ENCODE measurements around the gene FOXP1.

FOXP1 gene

DNA sequence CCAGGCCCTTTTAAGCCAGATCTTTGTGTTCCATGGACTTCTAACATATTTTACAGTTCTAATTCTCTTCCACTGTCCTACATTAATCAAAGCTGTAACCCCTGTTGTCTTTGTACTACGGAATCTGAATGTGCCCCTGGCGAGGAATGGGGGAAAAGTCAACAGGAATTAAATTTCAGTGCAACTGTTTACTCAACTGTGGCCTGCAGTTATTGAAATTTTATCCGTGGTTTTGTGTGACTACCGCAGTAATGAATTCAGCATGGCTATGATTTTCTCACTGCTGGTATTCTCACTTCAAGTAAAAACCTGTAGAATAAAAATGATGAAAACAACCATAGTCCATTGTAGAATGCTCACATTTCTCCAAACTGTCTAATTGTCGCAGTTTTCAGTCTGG lies 388.0 kb downstream of the FOXP1 start:
- DNase-seq = no peak

DNA sequence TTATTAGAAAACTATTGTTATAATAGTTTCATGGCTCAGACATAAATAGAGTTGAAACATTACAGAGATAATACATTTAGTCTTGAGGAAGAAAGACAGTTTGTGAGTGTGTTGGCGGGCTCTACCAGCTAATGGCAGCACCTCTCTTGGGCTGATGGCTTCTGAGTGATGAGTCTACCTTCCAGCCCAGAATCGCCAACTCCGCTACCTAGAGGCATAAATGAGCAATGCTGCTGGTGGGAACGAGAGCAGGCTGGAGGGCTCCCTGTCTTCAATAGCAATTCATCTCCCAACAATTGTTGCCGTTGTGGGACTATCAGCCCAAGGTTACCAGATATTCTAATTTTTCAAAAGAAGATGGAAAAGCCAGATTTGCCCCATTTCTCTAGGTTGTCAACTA lies 388.7 kb downstream of the FOXP1 start:
- no peak for DNase-seq

DNA sequence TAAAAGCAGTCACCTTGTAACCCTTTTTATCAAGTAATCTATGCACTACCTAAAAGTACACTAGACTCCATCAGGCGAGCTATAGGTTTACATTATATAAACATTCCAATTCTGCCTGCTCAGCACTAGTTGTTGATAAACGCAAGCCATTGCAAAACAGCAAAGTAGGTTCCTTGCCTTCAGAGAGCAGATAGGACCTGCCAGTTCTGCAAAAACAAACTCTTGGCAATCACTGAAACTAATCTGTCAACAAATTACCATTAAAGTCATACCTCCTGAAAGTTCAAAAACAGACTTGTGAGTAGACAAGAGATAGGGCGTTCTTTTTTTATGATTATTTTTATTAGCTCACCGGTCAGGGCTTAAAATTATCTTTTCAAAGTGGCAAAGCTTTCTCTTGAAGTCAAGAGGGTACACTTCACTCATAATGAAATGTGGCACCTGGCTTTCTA lies 392.5 kb downstream of the FOXP1 start:
- no peak for DNase-seq

DNA sequence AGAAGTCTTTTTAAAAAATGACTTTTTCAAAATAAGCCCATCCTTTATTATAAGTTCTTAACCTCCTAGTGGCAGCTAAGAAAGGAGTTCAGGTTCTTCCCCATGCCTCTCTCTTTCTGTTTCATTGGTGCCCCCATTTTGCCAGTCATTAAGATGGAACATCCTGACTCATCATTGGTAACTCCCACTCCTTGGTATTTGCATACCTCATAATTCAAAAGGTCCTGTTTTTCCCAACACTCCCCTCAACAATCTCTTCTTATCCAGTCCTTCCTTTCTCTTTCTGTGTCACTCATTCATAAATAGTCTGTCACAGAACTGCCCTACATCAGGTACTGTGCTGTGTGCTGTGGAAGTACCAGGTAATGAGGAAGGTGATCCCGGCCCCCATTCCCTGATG lies 394.0 kb downstream of the FOXP1 start:
- no peak for DNase-seq

DNA sequence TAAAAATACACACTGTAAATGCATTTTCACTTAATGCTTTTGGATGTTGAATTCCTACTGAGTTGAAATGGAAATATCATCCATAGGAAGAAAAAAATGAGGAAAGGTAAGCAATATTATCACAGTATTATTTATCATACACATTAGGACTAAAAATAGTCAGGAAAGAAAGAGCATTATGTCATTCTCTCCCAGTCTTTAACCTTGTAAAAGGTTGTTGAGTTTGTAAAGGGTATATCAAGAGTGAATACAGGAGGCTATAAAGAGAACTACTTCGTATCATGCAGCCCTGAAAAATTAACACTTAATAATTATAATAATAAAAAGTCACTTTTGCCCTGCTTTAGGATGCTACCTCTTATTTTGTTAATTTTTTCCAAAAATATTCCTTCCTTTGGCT lies 395.8 kb downstream of the FOXP1 start:
- no peak for DNase-seq

DNA sequence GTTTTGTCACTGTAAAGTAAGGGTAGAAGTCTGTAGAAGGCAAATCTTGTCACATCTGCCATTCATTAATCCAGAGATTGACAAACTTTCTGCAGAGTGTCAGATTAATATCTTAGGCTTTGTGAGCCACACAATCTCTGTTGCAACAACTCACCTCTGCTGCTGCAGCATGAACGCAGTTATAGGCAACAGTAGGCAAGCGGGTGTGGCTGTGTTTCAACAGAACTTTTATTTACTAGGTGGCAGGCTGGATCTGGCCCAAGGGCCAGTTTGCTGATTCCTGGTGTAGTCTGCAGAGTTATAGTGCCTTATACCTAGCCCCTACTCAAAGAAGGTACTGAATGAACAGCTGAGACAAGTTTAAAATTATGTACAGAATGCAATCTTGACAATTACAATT lies 396.7 kb downstream of the FOXP1 start:
- no peak for DNase-seq

DNA sequence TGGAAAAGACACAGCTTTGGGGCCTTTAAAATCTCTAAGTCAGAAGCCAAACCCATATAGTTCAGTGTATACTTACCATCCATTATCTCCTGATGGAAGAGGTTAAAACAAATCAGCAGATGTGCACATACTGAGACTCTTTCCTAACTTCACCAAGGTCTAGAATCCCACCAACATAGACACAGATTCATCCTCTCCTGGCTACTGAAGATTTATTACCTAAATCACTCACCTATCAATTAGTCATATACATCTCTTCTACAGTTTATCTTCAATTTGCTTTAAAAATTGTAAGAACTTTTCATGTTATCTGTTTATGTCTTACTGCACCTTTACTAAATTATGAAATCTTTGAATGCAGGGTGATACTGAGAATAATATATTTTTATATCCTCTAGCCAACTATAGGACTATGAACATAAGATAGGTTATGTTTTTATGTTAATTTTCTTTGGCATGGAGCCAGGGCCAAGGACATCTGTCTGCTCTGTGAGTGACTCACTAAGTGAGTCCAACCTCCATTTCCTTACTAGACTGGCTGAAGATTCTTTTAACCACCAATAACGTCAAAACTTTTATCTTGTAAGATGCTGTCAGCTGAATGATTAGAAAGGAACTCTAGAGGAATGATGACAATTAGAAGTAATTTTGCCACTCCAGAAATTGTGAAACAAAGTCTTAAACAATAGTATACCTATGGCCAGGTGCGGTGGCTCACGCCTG lies 397.6 kb downstream of the FOXP1 start:
- peak; percentile 39 for DNase-seq

DNA sequence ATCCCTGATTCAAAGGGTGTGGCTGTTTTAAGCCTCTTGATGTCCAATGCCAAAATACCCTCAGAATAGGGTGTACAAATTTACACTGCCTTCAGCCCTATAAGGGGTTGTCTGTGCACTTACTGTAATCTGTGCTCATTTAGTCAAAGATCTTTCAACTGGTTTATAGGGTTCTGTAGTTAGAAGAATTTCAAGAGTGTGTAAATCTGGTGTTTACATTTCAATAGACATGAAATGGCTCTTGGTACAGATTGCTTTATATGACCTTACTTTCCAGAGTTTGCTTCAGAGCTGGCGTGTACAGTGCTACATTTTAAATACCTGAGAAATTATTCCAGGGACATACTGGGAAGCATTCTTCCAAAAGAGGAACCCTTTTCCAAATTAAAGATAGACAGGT lies 399.3 kb downstream of the FOXP1 start:
- DNase-seq = no peak

DNA sequence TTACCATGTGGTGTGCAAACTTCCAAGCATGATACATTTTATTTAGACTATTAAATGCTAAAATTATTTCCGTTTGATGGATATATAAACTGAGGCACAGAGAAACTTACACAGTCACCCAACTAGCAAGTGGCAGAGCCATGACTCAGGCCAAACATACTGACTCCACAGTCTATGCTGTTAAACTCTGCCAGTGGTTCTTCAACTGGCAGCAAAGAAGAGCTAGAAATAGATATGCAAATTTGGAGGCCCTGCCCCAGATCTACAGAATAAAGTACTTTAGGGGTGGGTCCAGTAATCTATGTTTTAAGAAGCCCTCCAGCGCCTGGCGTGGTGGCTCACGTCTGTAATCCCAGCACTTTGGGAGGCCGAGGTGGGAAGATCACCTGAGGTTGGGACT lies 400.0 kb downstream of the FOXP1 start:
- no peak for DNase-seq

DNA sequence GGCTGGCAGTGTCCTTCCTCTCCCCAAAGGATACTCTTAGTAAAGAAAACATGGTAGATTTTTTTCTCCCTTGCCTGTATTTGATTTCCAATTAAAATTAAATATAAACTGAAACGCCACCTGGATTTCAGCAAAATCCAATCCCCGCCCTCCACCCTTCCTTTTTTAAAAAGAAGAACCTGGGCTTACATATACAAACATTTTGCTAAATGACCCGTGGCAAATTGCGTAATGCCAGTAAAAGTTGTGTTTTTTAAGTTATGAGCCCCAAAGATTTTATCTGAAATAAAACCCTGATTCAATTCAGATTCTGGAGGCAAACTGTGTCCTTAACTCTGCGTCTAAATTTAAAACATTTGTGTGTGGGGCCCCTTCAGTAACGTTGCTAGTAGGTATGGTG lies 403.0 kb downstream of the FOXP1 start:
- DNase-seq = peak; percentile 8

DNA sequence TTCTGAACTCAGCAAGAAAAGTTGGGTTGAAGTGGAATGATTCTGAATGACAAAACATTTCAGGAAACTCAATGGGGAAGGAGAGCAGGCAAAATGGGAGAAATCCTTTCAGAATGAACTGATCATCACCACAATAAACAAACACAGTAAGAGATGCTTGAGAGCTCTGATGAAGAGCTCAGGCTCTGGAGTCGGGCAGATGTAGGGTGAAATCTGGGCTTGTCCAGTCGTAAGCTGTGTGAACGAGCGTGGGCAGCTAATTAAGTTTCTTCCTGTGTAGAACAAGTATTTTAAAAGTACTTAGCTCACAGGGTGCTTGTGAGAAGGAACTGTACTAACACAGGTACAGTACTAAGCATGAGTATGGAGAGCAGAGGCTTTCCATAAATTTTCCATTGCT lies 406.2 kb downstream of the FOXP1 start:
- no peak for DNase-seq

DNA sequence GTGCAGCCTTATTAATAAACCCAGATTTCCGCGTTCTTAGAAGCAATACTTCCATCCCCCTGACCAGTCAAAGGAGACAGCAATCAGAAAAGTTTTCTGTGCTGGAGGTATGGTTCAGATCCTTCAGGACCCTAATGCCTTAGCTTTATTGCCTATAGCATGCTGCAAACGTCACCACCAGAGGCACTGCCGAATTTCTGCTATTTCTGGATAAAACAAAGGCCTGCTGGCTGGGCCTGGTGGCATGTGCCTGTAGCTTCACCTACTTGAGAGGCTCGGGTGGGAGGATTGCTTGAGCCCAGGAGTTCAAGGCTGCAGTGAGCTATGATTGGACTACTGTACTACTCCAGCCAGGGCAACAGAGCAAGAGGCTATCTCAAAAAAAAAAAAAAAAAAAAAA lies 407.2 kb downstream of the FOXP1 start:
- DNase-seq = no peak

DNA sequence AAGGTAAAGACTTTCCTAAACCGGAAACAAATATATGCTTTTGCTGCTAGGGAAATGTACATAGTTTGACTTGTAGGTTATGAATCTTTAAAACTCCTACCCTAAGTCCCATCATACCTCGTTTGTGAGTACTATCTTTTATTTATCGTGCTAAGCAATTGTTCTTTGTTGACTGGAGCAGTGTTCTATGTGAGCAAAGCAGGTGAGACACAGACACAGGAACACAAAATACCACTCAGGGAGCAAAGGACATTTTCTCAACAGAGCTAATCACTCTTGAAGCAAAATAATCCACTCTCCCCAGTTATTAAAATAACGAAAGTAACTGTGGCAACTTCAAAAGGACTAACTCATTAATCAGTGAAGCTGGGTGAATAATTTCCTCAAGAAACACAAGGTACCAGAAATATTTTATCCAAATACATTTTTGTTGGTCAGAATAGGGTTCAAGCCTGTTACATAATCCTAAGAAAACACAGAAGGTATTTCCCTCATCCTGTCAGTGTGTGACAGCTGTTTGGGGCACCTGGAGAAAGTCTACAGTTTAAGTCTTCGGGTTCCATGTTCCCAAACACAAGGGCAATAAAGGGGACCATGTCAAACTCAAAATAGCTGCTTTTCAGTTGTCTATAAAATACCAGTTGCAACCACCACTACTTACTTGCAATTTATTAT lies 407.7 kb downstream of the FOXP1 start:
- no peak for DNase-seq

DNA sequence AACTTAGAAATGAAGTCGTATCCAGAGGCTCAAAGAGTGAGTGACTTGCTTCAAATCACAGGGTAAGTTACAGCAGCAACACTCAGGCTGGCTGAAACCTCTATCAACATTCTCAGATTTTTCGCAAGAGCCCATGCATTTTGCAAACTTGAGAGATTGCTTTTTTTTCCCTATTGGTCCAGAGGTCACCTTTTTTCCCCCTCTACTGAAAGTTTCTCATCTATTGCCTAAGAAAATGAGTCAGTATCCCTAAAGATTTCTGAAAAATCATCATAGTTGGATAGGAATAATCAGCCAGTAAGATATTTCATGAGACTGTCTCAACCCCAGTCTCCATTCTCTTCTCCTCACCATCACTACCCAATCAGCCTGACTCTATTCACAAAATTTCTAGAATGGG lies 410.6 kb downstream of the FOXP1 start:
- no peak for DNase-seq

DNA sequence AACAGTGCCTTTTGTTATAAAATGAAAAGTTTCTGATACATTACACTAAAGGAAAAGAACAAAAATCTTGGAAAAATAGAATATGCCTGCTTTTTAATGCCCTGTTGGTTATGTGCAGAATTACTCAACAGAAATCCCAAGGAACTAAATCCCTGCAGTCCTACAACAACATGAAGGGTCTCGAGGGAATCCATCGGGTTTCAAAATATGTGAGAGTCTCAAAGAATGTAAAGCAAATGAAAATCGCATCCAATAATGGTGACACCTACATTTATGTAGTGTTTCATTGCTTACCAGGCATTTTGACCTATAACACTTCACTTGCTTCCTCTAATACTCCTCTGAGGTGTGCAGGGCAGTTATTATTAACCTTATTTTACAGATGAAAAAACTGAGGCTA lies 411.3 kb downstream of the FOXP1 start:
- no peak for DNase-seq

DNA sequence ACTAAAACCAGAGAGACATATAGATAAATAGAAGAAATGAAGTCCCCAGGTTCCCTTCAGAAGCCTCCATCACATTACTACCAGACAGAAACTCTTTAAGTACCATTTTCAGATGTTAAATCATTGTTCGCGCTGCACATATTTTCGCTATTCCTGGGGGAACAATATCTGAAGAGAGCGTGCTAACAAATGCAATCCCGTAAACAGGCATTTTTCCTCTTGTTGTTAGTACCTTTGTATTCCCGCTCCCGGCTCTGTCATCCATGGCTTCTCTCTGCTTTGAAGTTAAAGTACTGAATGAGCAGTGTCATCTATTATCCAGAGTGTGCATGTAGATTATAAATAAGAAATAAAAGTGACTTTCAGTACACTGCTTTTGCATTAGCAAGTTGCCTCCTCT lies 412.3 kb downstream of the FOXP1 start:
- no peak for DNase-seq

DNA sequence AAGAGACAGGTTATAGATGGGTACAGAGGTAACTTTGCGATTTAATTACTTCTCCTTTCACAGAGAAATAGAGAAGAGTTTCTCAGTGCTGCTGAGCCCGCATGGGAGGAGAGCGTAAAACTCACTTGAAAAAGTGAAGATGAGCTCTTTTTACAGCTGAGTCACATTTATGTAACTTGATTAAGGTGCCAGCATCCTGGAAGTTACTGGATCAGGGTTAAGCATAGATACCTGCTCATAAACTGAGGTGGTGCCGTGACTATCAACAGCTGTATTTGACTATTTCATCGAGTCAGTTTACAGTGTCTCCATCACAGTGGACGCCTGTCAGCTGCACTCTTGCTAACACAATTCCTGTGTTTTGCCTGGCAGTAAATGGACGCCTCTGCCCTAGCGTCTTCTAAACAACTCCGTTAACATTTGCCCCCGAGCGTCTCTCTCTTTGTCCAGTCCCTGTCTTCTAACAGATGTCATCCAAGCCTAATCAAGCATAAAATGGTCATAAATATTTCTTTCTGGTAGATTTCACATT lies 414.6 kb downstream of the FOXP1 start:
- DNase-seq = no peak

DNA sequence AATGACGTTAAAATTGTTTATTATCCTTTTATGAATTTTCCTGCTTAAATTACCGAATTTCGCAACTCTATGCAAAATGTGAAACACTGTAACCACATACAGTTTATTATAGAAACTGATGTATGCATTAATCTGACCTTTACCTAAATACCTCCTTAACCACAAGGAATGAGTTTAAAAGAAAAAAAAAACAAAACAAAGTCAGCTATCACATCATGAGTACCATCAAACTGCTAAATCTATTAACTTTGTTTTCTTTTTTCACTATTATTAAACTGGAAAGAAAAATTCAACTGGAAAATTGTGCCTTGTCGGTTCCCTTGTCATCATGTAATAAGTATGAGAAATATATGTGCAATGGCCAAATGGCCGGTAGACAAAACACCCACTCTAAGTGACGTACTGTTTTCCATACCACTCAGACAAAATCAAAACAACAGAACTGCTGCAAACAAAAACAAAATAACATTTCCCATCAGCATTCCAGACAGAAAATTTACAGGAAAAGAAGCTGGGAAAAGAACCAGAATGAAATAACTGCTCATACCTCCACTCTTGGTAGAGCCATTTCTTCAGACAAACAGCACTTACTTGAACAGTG lies 415.3 kb downstream of the FOXP1 start:
- DNase-seq = no peak

DNA sequence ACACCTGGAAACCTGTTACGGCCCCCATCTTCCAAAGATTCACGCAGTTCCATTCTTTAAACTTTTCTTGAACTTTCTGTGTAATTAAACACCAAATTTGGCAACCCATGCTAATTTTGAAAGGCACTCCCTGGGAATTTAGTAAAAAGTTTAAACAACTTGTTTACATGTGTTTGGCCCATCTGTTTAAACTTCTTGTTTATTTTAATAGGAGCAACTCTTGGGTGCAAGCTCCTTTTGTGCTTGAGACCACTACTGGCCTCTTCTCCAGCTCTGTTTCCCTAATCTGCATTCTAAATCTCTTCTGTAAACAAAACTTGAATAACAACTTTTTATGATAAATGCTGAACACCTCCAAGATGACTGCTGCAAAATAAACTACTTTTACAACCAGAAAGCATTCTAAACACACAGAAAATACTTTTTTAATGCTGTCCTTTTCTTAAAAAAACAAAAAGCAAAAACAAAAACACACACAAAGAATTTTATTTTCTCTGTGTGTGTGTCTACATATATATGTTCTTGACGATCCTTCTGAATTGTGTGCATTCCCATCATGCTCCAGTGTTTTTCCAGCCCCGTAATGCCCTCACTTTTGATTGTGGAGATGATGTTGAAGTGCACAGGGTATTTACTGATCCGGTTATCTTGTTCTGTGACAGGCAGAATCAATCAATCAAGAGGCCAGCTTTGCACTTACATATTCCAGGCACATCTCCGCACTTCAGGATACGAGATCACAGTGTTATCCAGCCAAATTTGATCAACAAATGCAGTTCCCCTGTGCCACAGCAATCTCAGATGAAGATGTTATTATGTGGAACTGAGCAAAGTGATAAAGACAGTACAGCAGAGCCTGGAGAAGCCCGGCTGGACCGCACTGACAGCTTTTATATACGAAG lies 416.9 kb downstream of the FOXP1 start:
- no peak for DNase-seq

DNA sequence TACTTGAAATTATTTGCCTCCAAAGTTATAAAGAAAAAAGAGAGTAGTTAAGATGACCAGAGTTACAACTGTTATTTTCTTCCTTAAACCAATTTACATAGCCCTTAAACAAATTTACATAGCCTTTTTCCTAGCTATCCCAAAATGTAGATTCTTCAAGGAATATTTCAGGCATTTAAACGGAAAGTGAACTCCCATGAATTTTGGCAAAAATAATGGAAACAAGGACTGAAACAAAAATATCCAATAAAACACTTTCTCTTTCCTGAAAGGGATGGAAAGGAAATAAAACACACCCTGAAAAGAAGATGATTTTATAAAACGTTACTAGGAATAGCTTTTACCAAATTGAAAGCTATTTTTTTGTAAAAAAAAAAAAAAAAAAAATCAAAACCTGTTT lies 418.6 kb downstream of the FOXP1 start:
- DNase-seq = no peak

DNA sequence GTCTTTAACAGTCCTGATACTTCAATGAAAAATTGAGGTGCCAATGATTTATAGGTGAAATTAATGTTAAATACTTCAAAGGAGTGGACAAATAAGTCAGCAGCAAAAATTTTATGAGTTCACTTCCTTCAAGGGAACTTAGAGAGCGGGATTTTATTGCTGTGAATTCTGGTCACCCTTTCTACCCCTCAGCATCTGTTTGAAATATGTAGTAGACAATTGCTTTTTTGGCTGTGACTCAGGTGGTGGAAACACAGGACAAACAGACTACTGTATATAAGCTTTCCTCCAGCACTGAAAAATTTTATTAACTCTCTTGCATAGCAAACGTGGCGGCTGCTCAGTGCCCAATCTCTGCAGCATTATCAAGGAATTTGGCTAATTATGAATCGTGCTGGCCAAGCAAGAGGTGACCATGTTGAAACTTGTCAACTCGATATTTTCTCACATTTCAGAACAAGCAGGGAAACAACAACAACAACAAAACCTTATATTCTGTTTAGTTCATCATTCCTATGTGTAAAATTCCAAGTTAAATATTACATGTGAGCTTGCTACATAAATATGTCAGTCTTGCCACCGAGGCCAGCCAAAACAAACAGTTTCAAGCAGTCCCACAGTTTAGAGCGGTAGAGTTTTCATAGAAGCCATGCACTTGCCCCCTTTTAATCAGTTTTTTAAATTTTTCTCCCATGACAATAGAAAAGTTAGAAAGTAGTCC lies 420.2 kb downstream of the FOXP1 start:
- DNase-seq = no peak

DNA sequence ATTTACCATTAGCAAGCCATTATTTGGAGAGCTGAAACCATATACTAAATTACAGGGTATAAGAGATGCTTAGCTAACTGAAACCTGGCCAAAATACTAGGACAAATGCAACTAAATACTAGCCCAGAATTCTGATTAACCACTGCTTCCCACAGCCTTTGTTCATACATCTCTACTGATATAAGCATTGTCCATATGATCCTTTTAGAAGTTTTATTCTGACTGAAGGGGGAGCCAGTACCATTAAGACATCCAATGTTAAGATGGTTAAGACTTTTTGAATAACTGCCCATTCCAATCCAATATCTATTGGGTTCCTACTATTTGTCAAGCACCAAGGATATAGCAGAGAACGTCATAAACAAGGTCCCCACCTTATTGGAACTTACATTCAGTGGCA lies 421.3 kb downstream of the FOXP1 start:
- no peak for DNase-seq
